ENCODE results near the gene RHOBTB1.

Gene RHOBTB1

GRCh38 chr10:60944058-60944909, at the start of gene RHOBTB1:
RHOBTB1 (minus strand) TSS chr10:60944185; CDS start chr10:60911542, 32,643 bp downstream.
- Histone ChIP-seq H3K4me3 (peak within 1 kb of the TSS; percentile 81 to 87), H3K27me3 (no peaks in the 10 kb centered on the region), H3K9me3 (no peaks in the 10 kb centered on the region), H3K4me1 (peaks cover 0 to 24% (median 10%) of the 10 kb centered on the region in 4 donors), H3K27ac (peak within 1 kb of the TSS; percentile 97 to 99), H3K36me3 (no peaks in the 10 kb centered on the region)
- TF ChIP-seq CTCF (IDR thresholded peaks at IDR 0.05), result no peak
- intact Hi-C loops (cut with DNase I; ENCODE audit: low total_unique reads), result loop anchor here (5.0 kb wide), 1 partner anchor 37 kb away; no protein-coding TSS in a partner anchor
- peak; percentile 78 to 91 for DNase-seq

DNA sequence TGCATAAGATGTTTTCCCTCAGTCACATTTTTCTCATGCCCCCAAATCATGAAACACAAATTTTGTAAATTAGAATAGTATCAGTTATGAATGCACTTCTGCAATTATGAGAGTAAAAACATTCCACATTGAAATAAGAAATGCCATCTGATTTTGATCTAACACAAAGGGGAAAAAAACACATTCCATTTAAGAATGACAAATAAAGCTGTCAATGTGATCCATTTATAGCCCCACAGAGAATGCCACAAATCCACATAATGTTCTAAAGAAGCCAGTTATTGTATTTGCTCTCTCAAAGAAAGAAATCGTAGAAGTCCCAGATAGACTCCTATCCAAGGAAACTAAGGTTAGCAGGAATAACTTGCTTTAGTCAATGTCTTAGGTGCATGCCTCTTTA, 48.7 kb upstream of the RHOBTB1 start:
- intact Hi-C loops (cut with DNase I; ENCODE audit: low total_unique reads), result no loop called here
- Histone ChIP-seq H3K9me3 (no peaks in the 10 kb centered on the region), H3K4me3 (no peak overlapping the region), H3K27ac (no peak overlapping the region), H3K36me3 (no peaks in the 10 kb centered on the region), H3K4me1 (no peaks in the 10 kb centered on the region), H3K27me3 (no peaks in the 10 kb centered on the region)
- no peak for DNase-seq
- TF ChIP-seq CTCF (IDR thresholded peaks at IDR 0.05), result no peak

GRCh38 chr10:60990663-60991062, 46.7 kb upstream of the RHOBTB1 start:
- no peaks in the 10 kb centered on the region for H3K36me3 ChIP-seq
- H3K9me3 ChIP-seq, result no peaks in the 10 kb centered on the region
- no peaks in the 10 kb centered on the region for H3K4me1 ChIP-seq
- intact Hi-C loops (cut with DNase I; ENCODE audit: low total_unique reads), result no loop called here
- no peak for DNase-seq
- no peak for TF ChIP-seq CTCF (IDR thresholded peaks at IDR 0.05)
- H3K27ac ChIP-seq, result no peak overlapping the region
- no peak overlapping the region for H3K4me3 ChIP-seq
- H3K27me3 ChIP-seq, result no peaks in the 10 kb centered on the region

DNA sequence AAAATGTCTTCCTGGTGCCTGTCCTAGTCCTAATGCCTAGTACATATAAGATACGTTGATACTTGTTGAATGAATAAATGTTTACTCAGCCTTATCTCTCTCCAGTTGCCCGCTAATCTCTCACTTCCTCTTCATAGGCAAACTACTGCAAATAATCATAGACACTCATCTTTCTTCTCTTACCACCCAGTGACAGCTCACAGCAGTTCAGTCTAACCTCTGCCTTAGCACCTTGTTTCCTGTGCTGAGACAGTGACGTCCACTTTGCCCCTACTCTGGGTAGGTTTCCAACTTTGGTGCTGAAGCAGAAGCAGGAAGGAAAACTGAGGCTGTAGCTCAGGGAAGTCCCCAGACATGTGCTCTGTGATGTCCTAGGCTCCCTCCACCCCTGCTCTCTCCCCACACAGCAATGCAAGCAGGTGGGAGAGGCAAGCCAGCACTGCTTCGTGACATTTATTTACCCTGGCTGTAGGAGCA, 45.5 kb upstream of the RHOBTB1 start:
- no peak for DNase-seq
- Histone ChIP-seq H3K9me3 (no peaks in the 10 kb centered on the region), H3K4me1 (no peaks in the 10 kb centered on the region), H3K27me3 (no peaks in the 10 kb centered on the region), H3K36me3 (no peaks in the 10 kb centered on the region), H3K27ac (no peak overlapping the region), H3K4me3 (no peak overlapping the region)
- TF ChIP-seq CTCF (IDR thresholded peaks at IDR 0.05), result no peak
- intact Hi-C loops (cut with DNase I; ENCODE audit: low total_unique reads), result no loop called here

GRCh38 chr10:60986791-60987190, 42.8 kb upstream of the RHOBTB1 start:
- intact Hi-C loops (cut with DNase I; ENCODE audit: low total_unique reads), result no loop called here
- Histone ChIP-seq H3K36me3 (no peaks in the 10 kb centered on the region), H3K4me3 (no peak overlapping the region), H3K27me3 (no peaks in the 10 kb centered on the region), H3K9me3 (no peaks in the 10 kb centered on the region), H3K4me1 (no peaks in the 10 kb centered on the region), H3K27ac (no peak overlapping the region)
- no peak for DNase-seq
- no peak for TF ChIP-seq CTCF (IDR thresholded peaks at IDR 0.05)

Data from tibial artery (tissue), 4 donors.